ENCODE data around the gene PTP4A2.

GRCh38 chr1:31934706-31935629, 3.2 kb downstream of the PTP4A2 start:
- no peak for TF ChIP-seq CREM (IDR thresholded peaks at IDR 0.05; ENCODE audit: low read depth)
- no peak for TF ChIP-seq POLR2A (IDR thresholded peaks at IDR 0.05; ENCODE audit: low read depth, low read length)
- TF ChIP-seq SIN3A (IDR thresholded peaks at IDR 0.05; ENCODE audit: low read depth, low read length), result no peak
- TF ChIP-seq PAX5 (IDR thresholded peaks at IDR 0.05; ENCODE audit: borderline replicate concordance, low read depth, low read length), result no peak
- TF ChIP-seq, protein P1, sequence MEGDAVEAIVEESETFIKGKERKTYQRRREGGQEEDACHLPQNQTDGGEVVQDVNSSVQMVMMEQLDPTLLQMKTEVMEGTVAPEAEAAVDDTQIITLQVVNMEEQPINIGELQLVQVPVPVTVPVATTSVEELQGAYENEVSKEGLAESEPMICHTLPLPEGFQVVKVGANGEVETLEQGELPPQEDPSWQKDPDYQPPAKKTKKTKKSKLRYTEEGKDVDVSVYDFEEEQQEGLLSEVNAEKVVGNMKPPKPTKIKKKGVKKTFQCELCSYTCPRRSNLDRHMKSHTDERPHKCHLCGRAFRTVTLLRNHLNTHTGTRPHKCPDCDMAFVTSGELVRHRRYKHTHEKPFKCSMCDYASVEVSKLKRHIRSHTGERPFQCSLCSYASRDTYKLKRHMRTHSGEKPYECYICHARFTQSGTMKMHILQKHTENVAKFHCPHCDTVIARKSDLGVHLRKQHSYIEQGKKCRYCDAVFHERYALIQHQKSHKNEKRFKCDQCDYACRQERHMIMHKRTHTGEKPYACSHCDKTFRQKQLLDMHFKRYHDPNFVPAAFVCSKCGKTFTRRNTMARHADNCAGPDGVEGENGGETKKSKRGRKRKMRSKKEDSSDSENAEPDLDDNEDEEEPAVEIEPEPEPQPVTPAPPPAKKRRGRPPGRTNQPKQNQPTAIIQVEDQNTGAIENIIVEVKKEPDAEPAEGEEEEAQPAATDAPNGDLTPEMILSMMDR (IDR thresholded peaks at IDR 0.05 in 2 of 3, conservative IDR thresholded peaks at IDR 0.05 in 1 of 3; ENCODE audit: control insufficient read depth in 2 of 3, extremely low read depth in 1 of 3, insufficient read depth in 1 of 3, low read depth in 3 of 3, low read length in 3 of 3), result no peak
- TF ChIP-seq NFYB (IDR thresholded peaks at IDR 0.05; ENCODE audit: insufficient read depth, low read depth, low read length), result no peak
- no peak for TF ChIP-seq CREB1 (IDR thresholded peaks at IDR 0.05; ENCODE audit: low read depth)
- no peak for TF ChIP-seq TCF12 (IDR thresholded peaks at IDR 0.05; ENCODE audit: low read depth, low read length)
- TF ChIP-seq, protein P2, sequence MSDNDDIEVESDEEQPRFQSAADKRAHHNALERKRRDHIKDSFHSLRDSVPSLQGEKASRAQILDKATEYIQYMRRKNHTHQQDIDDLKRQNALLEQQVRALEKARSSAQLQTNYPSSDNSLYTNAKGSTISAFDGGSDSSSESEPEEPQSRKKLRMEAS (IDR thresholded peaks at IDR 0.05; ENCODE audit: low read depth, low read length), result no peak
- TF ChIP-seq, protein P3, sequence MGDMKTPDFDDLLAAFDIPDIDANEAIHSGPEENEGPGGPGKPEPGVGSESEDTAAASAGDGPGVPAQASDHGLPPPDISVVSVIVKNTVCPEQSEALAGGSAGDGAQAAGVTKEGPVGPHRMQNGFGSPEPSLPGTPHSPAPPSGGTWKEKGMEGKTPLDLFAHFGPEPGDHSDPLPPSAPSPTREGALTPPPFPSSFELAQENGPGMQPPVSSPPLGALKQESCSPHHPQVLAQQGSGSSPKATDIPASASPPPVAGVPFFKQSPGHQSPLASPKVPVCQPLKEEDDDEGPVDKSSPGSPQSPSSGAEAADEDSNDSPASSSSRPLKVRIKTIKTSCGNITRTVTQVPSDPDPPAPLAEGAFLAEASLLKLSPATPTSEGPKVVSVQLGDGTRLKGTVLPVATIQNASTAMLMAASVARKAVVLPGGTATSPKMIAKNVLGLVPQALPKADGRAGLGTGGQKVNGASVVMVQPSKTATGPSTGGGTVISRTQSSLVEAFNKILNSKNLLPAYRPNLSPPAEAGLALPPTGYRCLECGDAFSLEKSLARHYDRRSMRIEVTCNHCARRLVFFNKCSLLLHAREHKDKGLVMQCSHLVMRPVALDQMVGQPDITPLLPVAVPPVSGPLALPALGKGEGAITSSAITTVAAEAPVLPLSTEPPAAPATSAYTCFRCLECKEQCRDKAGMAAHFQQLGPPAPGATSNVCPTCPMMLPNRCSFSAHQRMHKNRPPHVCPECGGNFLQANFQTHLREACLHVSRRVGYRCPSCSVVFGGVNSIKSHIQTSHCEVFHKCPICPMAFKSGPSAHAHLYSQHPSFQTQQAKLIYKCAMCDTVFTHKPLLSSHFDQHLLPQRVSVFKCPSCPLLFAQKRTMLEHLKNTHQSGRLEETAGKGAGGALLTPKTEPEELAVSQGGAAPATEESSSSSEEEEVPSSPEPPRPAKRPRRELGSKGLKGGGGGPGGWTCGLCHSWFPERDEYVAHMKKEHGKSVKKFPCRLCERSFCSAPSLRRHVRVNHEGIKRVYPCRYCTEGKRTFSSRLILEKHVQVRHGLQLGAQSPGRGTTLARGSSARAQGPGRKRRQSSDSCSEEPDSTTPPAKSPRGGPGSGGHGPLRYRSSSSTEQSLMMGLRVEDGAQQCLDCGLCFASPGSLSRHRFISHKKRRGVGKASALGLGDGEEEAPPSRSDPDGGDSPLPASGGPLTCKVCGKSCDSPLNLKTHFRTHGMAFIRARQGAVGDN (IDR thresholded peaks at IDR 0.05), result 0 out of 2 replicates have a peak, but pooled peaks have one; percentile 10
- no peak for TF ChIP-seq SMARCA5 (IDR thresholded peaks at IDR 0.05)
- no peak for TF ChIP-seq CBFB (IDR thresholded peaks at IDR 0.05; ENCODE audit: low read depth)

Data from GM12878 (cell line).